HG03432 (cell line): ENCODE results near the gene MSI2.
"Not testable (repeated sequence)": the region's sequence is repeated elsewhere in the genome, so short reads cannot be mapped to it uniquely, and the experiment has no call there.

ENCODE experiments used
- ATAC-seq: cut with Tn5 transposase; IDR thresholded peaks from one replicate; pipeline ENCODE4 v1.9.1; 2021; ENCODE audit warnings: mild to moderate bottlenecking, moderate library complexity; ENCODE audit not compliant: unreplicated experiment

The MSI2 gene

GRCh38 chr17:57255776-57256681 is at the start of gene MSI2:
Gene MSI2 (plus strand): TSS chr17:57256523. CDS start chr17:57256743, 220 bp downstream.
- peak; percentile 70 for ATAC-seq

- ATAC-seq = no peak
Observed at GRCh38 chr17:57206928-57207327, 49.4 kb upstream of the MSI2 start.

- no peak for ATAC-seq
Observed at GRCh38 chr17:57207396-57207795, 48.9 kb upstream of the MSI2 start.

GRCh38 chr17:57210224-57210553 is 46.1 kb upstream of the MSI2 start:
- no peak for ATAC-seq

GRCh38 chr17:57210972-57211411 is 45.3 kb upstream of the MSI2 start:
- no peak for ATAC-seq

- no peak for ATAC-seq
Observed at GRCh38 chr17:57211543-57211942, 44.8 kb upstream of the MSI2 start.

- no peak for ATAC-seq
Observed at GRCh38 chr17:57213180-57213825, 43.0 kb upstream of the MSI2 start.

- ATAC-seq = no peak
Observed at GRCh38 chr17:57215317-57215716, 41.0 kb upstream of the MSI2 start.

- no peak for ATAC-seq
Observed at GRCh38 chr17:57221366-57222350, 34.7 kb upstream of the MSI2 start.

- not testable (repeated sequence) for ATAC-seq
Observed at GRCh38 chr17:57222422-57222821, 33.9 kb upstream of the MSI2 start.

- no peak for ATAC-seq
Observed at GRCh38 chr17:57225127-57225526, 31.2 kb upstream of the MSI2 start.

GRCh38 chr17:57226793-57227192 is 29.5 kb upstream of the MSI2 start:
- no peak for ATAC-seq

GRCh38 chr17:57228911-57229310 is 27.4 kb upstream of the MSI2 start:
- no peak for ATAC-seq

GRCh38 chr17:57234061-57234738 is 22.1 kb upstream of the MSI2 start:
- no peak for ATAC-seq

- no peak for ATAC-seq
Observed at GRCh38 chr17:57234739-57235092, 21.6 kb upstream of the MSI2 start.

GRCh38 chr17:57235124-57235523 is 21.2 kb upstream of the MSI2 start:
- ATAC-seq = no peak

GRCh38 chr17:57236686-57237299 is 19.5 kb upstream of the MSI2 start:
- no peak for ATAC-seq

- ATAC-seq = no peak
Observed at GRCh38 chr17:57240648-57241047, 15.7 kb upstream of the MSI2 start.

- ATAC-seq = no peak
Observed at GRCh38 chr17:57242148-57242547, 14.2 kb upstream of the MSI2 start.

GRCh38 chr17:57243171-57243622 is 13.1 kb upstream of the MSI2 start:
- ATAC-seq = no peak
